Liver (tissue), 9 donors: ENCODE results near the gene BOC. TPM values are rescaled to one million over a fixed set of nuclear protein-coding genes. Genes with fewer than 3 reads are reported as not detected.

ENCODE experiments used
- DNase-seq: peaks from one replicate; pipeline ENCODE4 v3.0.0-alpha.2; 2017; ENCODE audit warnings: low spot score
- H3K27ac ChIP-seq, 2 donors: one replicate each; pipeline ENCODE4 v1.7.0; 2013; ENCODE audit warnings: inconsistent platforms in 2 of 2, low read length in 2 of 2, control low read depth in 1 of 2, low read depth in 1 of 2, mild to moderate bottlenecking in 1 of 2
- H3K27me3 ChIP-seq, 4 donors: one replicate each; pipeline versions ENCODE4 v1.6.1 to v1.7.0; 2013; ENCODE audit warnings: low read length in 3 of 4, inconsistent platforms in 1 of 4, mild to moderate bottlenecking in 1 of 4, moderate library complexity in 1 of 4; ENCODE audit not compliant: control insufficient read depth in 4 of 4, insufficient read depth in 4 of 4
- H3K36me3 ChIP-seq, 4 donors: one replicate each; pipeline versions ENCODE4 v1.6.1 to v1.7.0; 2013; ENCODE audit warnings: low read length in 3 of 4, mild to moderate bottlenecking in 3 of 4, low read depth in 1 of 4, moderate library complexity in 1 of 4; ENCODE audit not compliant: control insufficient read depth in 4 of 4, insufficient read depth in 3 of 4
- H3K4me1 ChIP-seq, 4 donors: one replicate each; pipeline versions ENCODE4 v1.6.1 to v1.7.0; 2013; ENCODE audit warnings: low read length in 3 of 4, mild to moderate bottlenecking in 3 of 4, moderate library complexity in 1 of 4; ENCODE audit not compliant: control insufficient read depth in 4 of 4, insufficient read depth in 4 of 4
- H3K4me3 ChIP-seq, 3 donors: one replicate each; pipeline versions ENCODE4 v1.6.1 to v1.7.0; 2013; ENCODE audit warnings: low read length in 3 of 3, control low read depth in 1 of 3, low read depth in 1 of 3, mild to moderate bottlenecking in 1 of 3
- H3K9ac ChIP-seq, 2 donors: one replicate each; pipeline ENCODE4 v1.7.0; 2013; ENCODE audit warnings: low read length in 2 of 2, mild to moderate bottlenecking in 2 of 2, moderate library complexity in 2 of 2, control low read depth in 1 of 2, low read depth in 1 of 2
- H3K9me3 ChIP-seq, 4 donors: one replicate each; pipeline versions ENCODE4 v1.6.1 to v1.7.0; 2013; ENCODE audit warnings: low read length in 3 of 4; ENCODE audit not compliant: control insufficient read depth in 4 of 4
- EGR1 ChIP-seq, 2 donors: IDR thresholded peaks; 2 replicates each; pipeline ENCODE4 v1.6.1; 2016 to 2018; ENCODE audit warnings: antibody characterized with exemption in 2 of 2, low read depth in 2 of 2
- FOXA1 ChIP-seq: IDR thresholded peaks from 2 replicates; pipeline ENCODE4 v1.6.1; 2016; ENCODE audit warnings: antibody characterized with exemption
- FOXA2 ChIP-seq: IDR thresholded peaks from 2 replicates; pipeline ENCODE4 v1.6.1; 2016; ENCODE audit warnings: antibody characterized with exemption
- GABPA ChIP-seq, 2 donors: IDR thresholded peaks in 1 of 2; conservative IDR thresholded peaks in 1 of 2; 2 replicates each; pipeline ENCODE4 v1.6.1; 2016; ENCODE audit warnings: antibody characterized with exemption in 2 of 2, mild to moderate bottlenecking in 1 of 2, moderate library complexity in 1 of 2
- HNF4A ChIP-seq, 2 donors: conservative IDR thresholded peaks; 2 replicates each; pipeline ENCODE4 v1.6.1; 2016; ENCODE audit warnings: antibody characterized with exemption in 2 of 2, mild to moderate bottlenecking in 2 of 2
- HNF4G ChIP-seq: IDR thresholded peaks from 2 replicates; pipeline ENCODE4 v1.6.1; 2016; ENCODE audit warnings: antibody characterized with exemption
- JUND ChIP-seq, 2 donors: IDR thresholded peaks; 2 replicates each; pipeline ENCODE4 v1.6.1; 2016; ENCODE audit warnings: antibody characterized with exemption in 2 of 2
- MAX ChIP-seq: IDR thresholded peaks from 2 replicates; pipeline ENCODE4 v1.6.1; 2016; ENCODE audit warnings: antibody characterized with exemption
- NR2F2 ChIP-seq: IDR thresholded peaks from 2 replicates; pipeline ENCODE4 v1.6.1; 2016; ENCODE audit warnings: antibody characterized with exemption
- RAD21 ChIP-seq, 2 donors: IDR thresholded peaks; 2 replicates each; pipeline ENCODE4 v1.6.1; 2016; ENCODE audit warnings: antibody characterized with exemption in 2 of 2, mild to moderate bottlenecking in 2 of 2
- SP1 ChIP-seq: IDR thresholded peaks from 2 replicates; pipeline ENCODE4 v1.6.1; 2018; ENCODE audit warnings: antibody characterized with exemption, mild to moderate bottlenecking
- TAF1 ChIP-seq: conservative IDR thresholded peaks from 2 replicates; pipeline ENCODE4 v1.6.1; 2016; ENCODE audit warnings: antibody characterized with exemption, mild to moderate bottlenecking
- WGBS: extraction: QIAGEN DNeasy Blood & Tissue Kit; methylation state at CpG from one replicate; pipeline ENCODE4 v1.1.7; 2013; 5-methylcytosine and 5-hydroxymethylcytosine counted together
- polyA plus RNA-seq, 2 donors: library from polyadenylated mRNA; stranded (reverse) in 1 of 2; unstranded in 1 of 2; fragments of 200-250 nt in 1 of 2; fragments of >200 nt in 1 of 2; fragmentation: Nextera tagmentation in 1 of 2; extraction: Ambion mirVana in 1 of 2; gene quantifications; one replicate each; pipeline versions ENCODE4 v1.2.1 to v1.2.3, GENCODE V29; 2013 to 2015
- total RNA-seq, 2 donors: library from RNA; depleted of rRNA; stranded (reverse); fragments of >200 nt; gene quantifications; one replicate each; pipeline ENCODE4 v1.2.3, GENCODE V29; 2014
- TF ChIP-seq, protein P1 (sequence below): IDR thresholded peaks from 2 replicates; pipeline ENCODE4 v1.6.1; 2016; ENCODE audit warnings: antibody characterized with exemption, mild to moderate bottlenecking
- TF ChIP-seq, protein P2 (sequence below): IDR thresholded peaks from 2 replicates; pipeline ENCODE4 v1.6.1; 2016; ENCODE audit warnings: antibody characterized with exemption
- TF ChIP-seq, protein P3 (sequence below): fragments of 150-350 bp; IDR thresholded peaks from 2 replicates; pipeline ENCODE4 v1.5.1; 2017; ENCODE audit warnings: improper control_type of control experiment, low read depth, low read length; ENCODE audit not compliant: missing input control
- TF ChIP-seq, protein P4 (sequence below): IDR thresholded peaks from 2 replicates; pipeline ENCODE4 v1.6.1; 2016; ENCODE audit warnings: antibody characterized with exemption
- donor health status: healthy.
- donor health status: healthy.
- donor health status: healthy.
- donor health status: healthy.
- donor health status: healthy.

The BOC gene
- total and polyA plus RNA-seq, 4 donors, result 0.31 to 1.5 (median 0.65) TPM; not detected in 1

DNA sequence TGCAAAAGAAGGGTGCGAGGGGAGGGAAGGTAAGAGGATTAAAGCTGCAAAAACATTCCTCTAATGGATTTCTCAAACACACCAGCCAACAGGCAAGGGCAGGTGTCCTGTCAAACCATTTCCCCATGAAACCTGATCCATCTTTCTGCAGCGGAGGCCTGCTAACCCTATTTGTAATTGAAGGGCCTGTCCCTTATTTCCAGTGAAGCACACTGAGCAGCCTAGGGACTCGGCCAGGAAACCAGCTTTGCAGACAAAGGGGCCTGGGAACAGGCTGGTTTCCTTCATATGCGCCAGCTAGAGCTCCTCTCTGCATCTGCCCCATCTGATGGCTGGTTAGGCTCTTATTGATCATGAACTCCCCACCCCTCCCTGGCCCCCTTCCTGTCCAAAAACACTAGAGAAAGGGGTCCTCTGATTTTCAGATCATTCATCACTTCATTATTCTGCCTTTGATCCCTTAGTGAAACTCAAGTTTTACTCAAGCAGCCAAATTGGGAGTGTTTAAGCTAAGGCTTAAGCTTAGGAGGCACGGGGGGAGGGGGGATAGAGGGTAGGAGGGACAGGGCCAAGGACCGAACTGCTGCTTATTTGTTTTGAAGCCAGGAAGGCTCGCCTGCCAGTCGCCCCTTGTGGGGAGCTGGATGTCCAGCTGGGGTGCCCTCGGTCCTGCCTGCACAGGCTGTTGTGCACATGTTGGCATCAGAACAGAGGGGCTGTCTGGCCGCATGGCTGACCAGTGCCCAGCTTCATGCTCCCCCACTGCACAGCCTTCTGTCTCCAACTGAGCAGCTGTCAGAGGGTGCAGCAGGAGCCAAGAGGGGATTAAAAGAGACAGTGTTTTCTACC, 53.1 kb downstream of the BOC start:
- Histone ChIP-seq H3K4me1 (no peaks in the 10 kb centered on the region), H3K27me3 (no peaks in the 10 kb centered on the region), H3K36me3 (no peaks in the 10 kb centered on the region), H3K4me3 (no peak overlapping the region), H3K9ac (no peak overlapping the region), H3K9me3 (no peaks in the 10 kb centered on the region), H3K27ac (no peak overlapping the region)
- TF ChIP-seq, protein P1, sequence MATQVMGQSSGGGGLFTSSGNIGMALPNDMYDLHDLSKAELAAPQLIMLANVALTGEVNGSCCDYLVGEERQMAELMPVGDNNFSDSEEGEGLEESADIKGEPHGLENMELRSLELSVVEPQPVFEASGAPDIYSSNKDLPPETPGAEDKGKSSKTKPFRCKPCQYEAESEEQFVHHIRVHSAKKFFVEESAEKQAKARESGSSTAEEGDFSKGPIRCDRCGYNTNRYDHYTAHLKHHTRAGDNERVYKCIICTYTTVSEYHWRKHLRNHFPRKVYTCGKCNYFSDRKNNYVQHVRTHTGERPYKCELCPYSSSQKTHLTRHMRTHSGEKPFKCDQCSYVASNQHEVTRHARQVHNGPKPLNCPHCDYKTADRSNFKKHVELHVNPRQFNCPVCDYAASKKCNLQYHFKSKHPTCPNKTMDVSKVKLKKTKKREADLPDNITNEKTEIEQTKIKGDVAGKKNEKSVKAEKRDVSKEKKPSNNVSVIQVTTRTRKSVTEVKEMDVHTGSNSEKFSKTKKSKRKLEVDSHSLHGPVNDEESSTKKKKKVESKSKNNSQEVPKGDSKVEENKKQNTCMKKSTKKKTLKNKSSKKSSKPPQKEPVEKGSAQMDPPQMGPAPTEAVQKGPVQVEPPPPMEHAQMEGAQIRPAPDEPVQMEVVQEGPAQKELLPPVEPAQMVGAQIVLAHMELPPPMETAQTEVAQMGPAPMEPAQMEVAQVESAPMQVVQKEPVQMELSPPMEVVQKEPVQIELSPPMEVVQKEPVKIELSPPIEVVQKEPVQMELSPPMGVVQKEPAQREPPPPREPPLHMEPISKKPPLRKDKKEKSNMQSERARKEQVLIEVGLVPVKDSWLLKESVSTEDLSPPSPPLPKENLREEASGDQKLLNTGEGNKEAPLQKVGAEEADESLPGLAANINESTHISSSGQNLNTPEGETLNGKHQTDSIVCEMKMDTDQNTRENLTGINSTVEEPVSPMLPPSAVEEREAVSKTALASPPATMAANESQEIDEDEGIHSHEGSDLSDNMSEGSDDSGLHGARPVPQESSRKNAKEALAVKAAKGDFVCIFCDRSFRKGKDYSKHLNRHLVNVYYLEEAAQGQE, result no peak
- TF ChIP-seq MAX, result no peak
- no peak for TF ChIP-seq HNF4G
- TF ChIP-seq, protein P2, sequence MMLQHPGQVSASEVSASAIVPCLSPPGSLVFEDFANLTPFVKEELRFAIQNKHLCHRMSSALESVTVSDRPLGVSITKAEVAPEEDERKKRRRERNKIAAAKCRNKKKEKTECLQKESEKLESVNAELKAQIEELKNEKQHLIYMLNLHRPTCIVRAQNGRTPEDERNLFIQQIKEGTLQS, result no peak
- TF ChIP-seq GABPA (IDR thresholded peaks at IDR 0.05 in 1 of 2, conservative IDR thresholded peaks at IDR 0.05 in 1 of 2), result no peak
- TF ChIP-seq, protein P3, sequence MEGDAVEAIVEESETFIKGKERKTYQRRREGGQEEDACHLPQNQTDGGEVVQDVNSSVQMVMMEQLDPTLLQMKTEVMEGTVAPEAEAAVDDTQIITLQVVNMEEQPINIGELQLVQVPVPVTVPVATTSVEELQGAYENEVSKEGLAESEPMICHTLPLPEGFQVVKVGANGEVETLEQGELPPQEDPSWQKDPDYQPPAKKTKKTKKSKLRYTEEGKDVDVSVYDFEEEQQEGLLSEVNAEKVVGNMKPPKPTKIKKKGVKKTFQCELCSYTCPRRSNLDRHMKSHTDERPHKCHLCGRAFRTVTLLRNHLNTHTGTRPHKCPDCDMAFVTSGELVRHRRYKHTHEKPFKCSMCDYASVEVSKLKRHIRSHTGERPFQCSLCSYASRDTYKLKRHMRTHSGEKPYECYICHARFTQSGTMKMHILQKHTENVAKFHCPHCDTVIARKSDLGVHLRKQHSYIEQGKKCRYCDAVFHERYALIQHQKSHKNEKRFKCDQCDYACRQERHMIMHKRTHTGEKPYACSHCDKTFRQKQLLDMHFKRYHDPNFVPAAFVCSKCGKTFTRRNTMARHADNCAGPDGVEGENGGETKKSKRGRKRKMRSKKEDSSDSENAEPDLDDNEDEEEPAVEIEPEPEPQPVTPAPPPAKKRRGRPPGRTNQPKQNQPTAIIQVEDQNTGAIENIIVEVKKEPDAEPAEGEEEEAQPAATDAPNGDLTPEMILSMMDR, result no peak
- TF ChIP-seq HNF4A (conservative IDR thresholded peaks at IDR 0.05), result no peak
- TF ChIP-seq NR2F2, result no peak
- TF ChIP-seq FOXA1, result no peak
- TF ChIP-seq FOXA2, result no peak
- TF ChIP-seq TAF1, result no peak
- TF ChIP-seq EGR1 (IDR thresholded peaks at IDR 0.05; ENCODE audit: low read depth in 2 of 2), result no peak
- no peak for TF ChIP-seq JUND (IDR thresholded peaks at IDR 0.05)
- no peak for TF ChIP-seq SP1
- no peak for TF ChIP-seq RAD21 (IDR thresholded peaks at IDR 0.05)
- DNase-seq, result no peak
- 76% methylated on average over 10 of the region's 10 CpGs for WGBS

DNA sequence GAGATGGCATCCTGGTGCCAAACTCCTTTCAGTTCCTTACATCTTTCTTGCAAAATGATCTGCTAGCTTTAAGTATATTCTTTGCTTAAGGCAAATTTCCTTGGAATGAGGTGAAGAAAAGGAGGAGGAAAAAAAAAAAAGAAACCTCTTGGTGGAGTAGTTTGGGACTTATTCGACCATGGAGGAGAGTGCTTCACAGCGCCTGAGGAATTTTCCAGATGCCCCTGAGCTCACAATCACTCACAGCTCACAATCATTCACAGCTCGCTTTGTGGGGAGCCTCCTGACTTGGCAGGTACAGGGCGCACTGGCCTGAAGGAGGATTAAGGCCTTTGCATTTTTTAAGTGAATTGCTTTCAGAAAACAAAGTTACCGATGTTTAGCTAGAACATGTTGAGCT, 53.9 kb downstream of the BOC start:
- Histone ChIP-seq H3K4me1 (no peaks in the 10 kb centered on the region), H3K27ac (no peak overlapping the region), H3K27me3 (no peaks in the 10 kb centered on the region), H3K36me3 (no peaks in the 10 kb centered on the region), H3K9me3 (no peaks in the 10 kb centered on the region), H3K9ac (no peak overlapping the region), H3K4me3 (no peak overlapping the region)
- 87% methylated on average over 5 of the region's 5 CpGs for WGBS
- TF ChIP-seq RAD21 (IDR thresholded peaks at IDR 0.05) (no peak), NR2F2 (no peak), FOXA2 (no peak), FOXA1 (no peak), JUND (IDR thresholded peaks at IDR 0.05) (no peak), GABPA (IDR thresholded peaks at IDR 0.05 in 1 of 2, conservative IDR thresholded peaks at IDR 0.05 in 1 of 2) (no peak), EGR1 (IDR thresholded peaks at IDR 0.05; ENCODE audit: low read depth in 2 of 2) (no peak)
- TF ChIP-seq, protein P4, sequence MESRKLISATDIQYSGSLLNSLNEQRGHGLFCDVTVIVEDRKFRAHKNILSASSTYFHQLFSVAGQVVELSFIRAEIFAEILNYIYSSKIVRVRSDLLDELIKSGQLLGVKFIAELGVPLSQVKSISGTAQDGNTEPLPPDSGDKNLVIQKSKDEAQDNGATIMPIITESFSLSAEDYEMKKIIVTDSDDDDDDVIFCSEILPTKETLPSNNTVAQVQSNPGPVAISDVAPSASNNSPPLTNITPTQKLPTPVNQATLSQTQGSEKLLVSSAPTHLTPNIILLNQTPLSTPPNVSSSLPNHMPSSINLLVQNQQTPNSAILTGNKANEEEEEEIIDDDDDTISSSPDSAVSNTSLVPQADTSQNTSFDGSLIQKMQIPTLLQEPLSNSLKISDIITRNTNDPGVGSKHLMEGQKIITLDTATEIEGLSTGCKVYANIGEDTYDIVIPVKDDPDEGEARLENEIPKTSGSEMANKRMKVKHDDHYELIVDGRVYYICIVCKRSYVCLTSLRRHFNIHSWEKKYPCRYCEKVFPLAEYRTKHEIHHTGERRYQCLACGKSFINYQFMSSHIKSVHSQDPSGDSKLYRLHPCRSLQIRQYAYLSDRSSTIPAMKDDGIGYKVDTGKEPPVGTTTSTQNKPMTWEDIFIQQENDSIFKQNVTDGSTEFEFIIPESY, result no peak
- TF ChIP-seq, protein P2, result no peak
- no peak for DNase-seq
